Osteocyte (in vitro differentiated cells): ENCODE measurements around the gene BCAP29. TPM values are rescaled to one million over a fixed set of nuclear protein-coding genes. Genes with fewer than 3 reads are reported as not detected.

Experiments
- DNase-seq: peaks from one replicate; pipeline ENCODE4 v3.0.0; 2021; ENCODE audit warnings: mixed read lengths; ENCODE audit not compliant: unreplicated experiment; ENCODE audit errors: extremely low spot score
- H3K27ac Mint-ChIP-seq: one replicate; pipeline ENCODE4 v1.8.0; 2021; ENCODE audit warnings: mild to moderate bottlenecking, mixed read lengths; ENCODE audit not compliant: unreplicated experiment
- H3K27me3 Mint-ChIP-seq: one replicate; pipeline ENCODE4 v1.8.0; 2021; ENCODE audit warnings: mixed read lengths; ENCODE audit not compliant: unreplicated experiment
- H3K36me3 Mint-ChIP-seq: one replicate; pipeline ENCODE4 v1.8.0; 2021; ENCODE audit warnings: mixed read lengths; ENCODE audit not compliant: unreplicated experiment
- H3K4me1 Mint-ChIP-seq: one replicate; pipeline ENCODE4 v1.8.0; 2021; ENCODE audit warnings: mixed read lengths; ENCODE audit not compliant: unreplicated experiment
- H3K4me3 Mint-ChIP-seq: one replicate; pipeline ENCODE4 v1.8.0; 2021; ENCODE audit warnings: mild to moderate bottlenecking, moderate library complexity, mixed read lengths; ENCODE audit not compliant: unreplicated experiment
- H3K9me3 Mint-ChIP-seq: one replicate; pipeline ENCODE4 v1.8.0; 2021; ENCODE audit warnings: mixed read lengths; ENCODE audit not compliant: unreplicated experiment
- CTCF ChIP-seq: fragments of 200-600 bp; sonication (generic); IDR thresholded peaks from 2 replicates; pipeline ENCODE4 v1.5.0; 2021; ENCODE audit warnings: antibody characterized with exemption, mild to moderate bottlenecking, moderate library complexity
- total RNA-seq: library from RNA; stranded (reverse); gene quantifications from 2 replicates; pipeline ENCODE4 v1.2.1, GENCODE V29; 2021

BCAP29 gene
- total RNA-seq, 1 donor from 2014 or later: 62.5 TPM

GRCh38 chr7:107599262-107599661 is 19.2 kb downstream of the BCAP29 start:
- Mint-ChIP-seq H3K4me1 (peaks cover 14% of the 10 kb centered on the region), H3K4me3 (no peak overlapping the region), H3K27me3 (no peaks in the 10 kb centered on the region), H3K27ac (no peak overlapping the region), H3K9me3 (no peaks in the 10 kb centered on the region), H3K36me3 (peaks cover 34% of the 10 kb centered on the region)
- DNase-seq: no peak
- no peak for TF ChIP-seq CTCF

- no peak for TF ChIP-seq CTCF
- Mint-ChIP-seq H3K4me1 (peaks cover under 1% of the 10 kb centered on the region), H3K27ac (no peak overlapping the region), H3K4me3 (no peak overlapping the region), H3K36me3 (peaks cover 30% of the 10 kb centered on the region), H3K9me3 (no peaks in the 10 kb centered on the region), H3K27me3 (no peaks in the 10 kb centered on the region)
- no peak for DNase-seq
Measured at GRCh38 chr7:107600816-107601215, 20.8 kb downstream of the BCAP29 start.

GRCh38 chr7:107605218-107605815 is 25.3 kb downstream of the BCAP29 start:
- TF ChIP-seq CTCF: no peak
- no peak overlapping the region for H3K4me3 Mint-ChIP-seq
- no peaks in the 10 kb centered on the region for H3K9me3 Mint-ChIP-seq
- H3K36me3 Mint-ChIP-seq: peaks cover 26% of the 10 kb centered on the region
- no peak for DNase-seq
- H3K27me3 Mint-ChIP-seq: no peaks in the 10 kb centered on the region
- H3K4me1 Mint-ChIP-seq: no peaks in the 10 kb centered on the region
- H3K27ac Mint-ChIP-seq: no peak overlapping the region

- Mint-ChIP-seq H3K4me1 (no peaks in the 10 kb centered on the region), H3K4me3 (no peak overlapping the region), H3K9me3 (no peaks in the 10 kb centered on the region), H3K27me3 (no peaks in the 10 kb centered on the region), H3K36me3 (peaks cover 22% of the 10 kb centered on the region), H3K27ac (no peak overlapping the region)
- no peak for TF ChIP-seq CTCF
- DNase-seq: no peak
Measured at GRCh38 chr7:107606303-107606702, 26.3 kb downstream of the BCAP29 start.

GRCh38 chr7:107609811-107610261 is 29.8 kb downstream of the BCAP29 start:
- no peak overlapping the region for H3K4me3 Mint-ChIP-seq
- no peaks in the 10 kb centered on the region for H3K9me3 Mint-ChIP-seq
- H3K27me3 Mint-ChIP-seq: no peaks in the 10 kb centered on the region
- no peak for TF ChIP-seq CTCF
- no peak for DNase-seq
- H3K27ac Mint-ChIP-seq: no peak overlapping the region
- peaks cover 25% of the 10 kb centered on the region for H3K36me3 Mint-ChIP-seq
- H3K4me1 Mint-ChIP-seq: peaks cover 2% of the 10 kb centered on the region
